H54 (cell line): ENCODE results near the gene GABRG3.

Experiments used
- DNase-seq: peaks from one replicate; pipeline ENCODE4 v3.0.0; 2011; ENCODE audit warnings: low spot score, mixed read lengths; ENCODE audit not compliant: insufficient read length
- FAIRE-seq: peaks from 3 replicates; lab custom pipeline; 2011; peaks lifted over from hg19 to GRCh38; lab: Jason Lieb, UNC
- POLR2A ChIP-seq: IDR thresholded peaks from 2 replicates; pipeline ENCODE4 v1.6.1; 2011; ENCODE audit warnings: low read depth, mild to moderate bottlenecking, low read length

GABRG3 gene

DNA sequence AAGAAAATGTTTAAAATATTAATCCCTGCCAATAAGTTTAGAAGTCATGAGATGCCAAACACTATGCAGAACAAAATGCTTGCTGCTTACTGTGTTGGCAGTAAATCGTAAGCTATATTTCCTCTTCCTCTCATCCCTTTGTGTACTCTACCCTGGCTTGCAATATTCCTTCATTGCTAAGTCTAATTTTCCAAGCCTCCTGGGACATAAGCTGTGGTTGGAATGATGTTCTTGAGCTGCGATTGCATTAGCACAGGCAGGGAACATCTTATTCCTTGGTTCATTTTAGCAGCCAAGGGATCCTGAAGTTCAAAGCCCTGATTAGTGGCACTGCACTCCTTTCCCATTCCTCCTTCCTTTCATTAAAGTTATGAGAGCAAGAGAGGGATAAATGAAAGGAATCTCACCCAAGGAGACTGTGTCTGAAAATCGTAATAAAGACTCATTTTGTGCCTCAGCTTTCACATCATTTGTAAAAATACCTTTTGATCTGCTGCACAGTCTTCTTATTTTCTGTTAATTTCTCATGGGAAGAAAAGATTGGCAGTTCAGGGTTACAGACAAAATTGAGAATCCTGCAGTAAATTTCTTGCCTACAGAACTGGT lies 592.9 kb downstream of the GABRG3 start:
- no peak for FAIRE-seq
- TF ChIP-seq POLR2A = no peak
- no peak for DNase-seq

DNA sequence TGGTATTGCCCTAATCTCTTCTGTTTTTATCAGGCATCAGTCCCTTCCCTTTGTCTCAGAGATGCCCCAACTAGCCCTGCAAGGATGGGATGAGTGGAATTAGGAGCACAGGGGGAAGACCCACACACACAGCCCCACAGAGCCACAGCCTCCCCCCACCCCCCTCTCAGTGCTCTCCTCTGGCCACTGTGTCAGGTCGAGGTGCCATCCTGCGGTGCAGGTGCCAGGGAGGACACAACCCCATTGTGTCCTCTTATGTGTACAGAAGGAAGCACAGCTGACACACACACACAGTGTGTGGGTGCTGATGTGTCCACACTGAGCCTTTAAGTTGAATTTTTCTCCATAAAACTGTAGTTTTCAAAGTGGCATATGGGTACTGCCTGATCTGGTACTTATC lies 593.7 kb downstream of the GABRG3 start:
- FAIRE-seq (no peak), DNase-seq (no peak)
- TF ChIP-seq POLR2A = no peak

DNA sequence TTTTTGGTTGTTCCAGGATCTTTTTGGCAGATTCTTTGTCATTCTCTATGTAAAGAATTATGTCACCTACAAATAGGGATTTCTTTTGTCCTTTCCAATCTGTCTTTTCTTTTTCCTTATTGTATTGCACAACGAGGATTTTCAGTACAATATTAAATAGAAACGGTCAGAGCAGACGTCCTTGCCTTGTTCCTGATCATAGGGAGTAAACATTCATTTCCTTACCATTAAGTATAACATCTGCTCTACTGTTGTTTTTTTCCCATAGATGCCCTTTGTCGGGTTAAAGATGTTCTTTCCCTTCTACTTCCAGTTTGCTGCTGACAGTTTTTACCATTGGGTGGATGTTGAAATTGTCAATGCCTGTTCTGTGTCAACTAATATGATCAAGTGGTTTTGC lies 599.8 kb downstream of the GABRG3 start:
- no peak for DNase-seq
- no peak for TF ChIP-seq POLR2A
- FAIRE-seq = no peak

DNA sequence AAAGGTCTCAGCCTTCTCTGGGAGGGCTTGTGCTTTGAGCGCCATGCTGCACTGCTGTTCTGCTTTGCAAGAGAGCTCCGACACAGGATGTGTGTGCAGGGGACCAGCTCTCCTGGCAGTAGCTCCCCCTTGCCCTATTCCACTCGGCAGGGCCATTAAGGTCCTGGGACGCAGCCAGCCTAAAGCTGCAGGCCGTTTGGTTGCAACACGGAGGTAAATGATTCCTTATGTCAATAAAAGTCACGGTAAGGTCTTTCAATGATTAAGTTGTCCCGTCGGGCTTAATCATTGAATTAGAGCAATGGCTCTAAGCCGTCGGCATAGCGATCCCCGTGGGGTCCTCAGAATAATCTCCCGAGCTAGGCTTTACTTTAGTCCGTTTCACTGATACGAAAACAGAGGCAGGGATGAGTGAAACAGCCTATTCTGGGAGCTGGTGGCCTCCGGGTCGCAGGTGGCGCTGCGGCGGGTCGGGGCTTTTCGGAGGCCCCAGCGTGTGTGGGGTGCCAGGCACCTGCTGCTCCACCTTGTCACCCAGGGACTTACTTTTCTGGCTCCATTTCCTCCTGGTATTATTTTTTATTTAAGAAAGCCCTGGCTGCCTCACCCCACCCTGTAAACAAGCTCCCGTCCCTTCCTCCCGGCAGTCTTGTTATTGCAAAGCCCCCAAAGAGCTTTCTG lies 603.0 kb downstream of the GABRG3 start:
- FAIRE-seq (no peak), DNase-seq (no peak)
- no peak for TF ChIP-seq POLR2A

DNA sequence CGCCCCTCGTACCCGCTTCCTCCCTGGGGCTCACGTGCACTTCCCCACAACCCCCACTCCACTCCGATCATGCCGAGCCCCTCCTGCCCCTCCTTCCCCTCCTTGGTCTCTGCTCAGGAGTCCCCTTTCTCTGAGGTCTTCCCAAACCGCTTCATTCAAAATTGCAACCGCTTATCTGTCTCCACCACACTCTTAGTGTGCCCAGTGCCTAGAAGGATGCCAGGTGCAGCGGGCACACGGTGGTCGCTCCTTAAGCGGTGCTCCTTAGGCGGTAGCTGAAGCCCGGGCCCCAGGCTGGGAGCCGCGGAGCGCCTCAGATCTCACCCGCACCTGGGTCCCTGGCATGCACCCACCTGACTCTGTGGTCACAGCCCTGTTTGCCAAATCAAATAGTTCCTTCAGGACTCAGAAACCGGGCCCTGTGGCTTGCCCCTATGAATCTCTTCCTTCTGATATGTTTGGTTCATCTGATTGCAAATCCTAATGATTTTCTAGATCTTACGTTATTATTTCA lies 603.6 kb downstream of the GABRG3 start:
- no peak for DNase-seq
- no peak for TF ChIP-seq POLR2A
- no peak for FAIRE-seq

DNA sequence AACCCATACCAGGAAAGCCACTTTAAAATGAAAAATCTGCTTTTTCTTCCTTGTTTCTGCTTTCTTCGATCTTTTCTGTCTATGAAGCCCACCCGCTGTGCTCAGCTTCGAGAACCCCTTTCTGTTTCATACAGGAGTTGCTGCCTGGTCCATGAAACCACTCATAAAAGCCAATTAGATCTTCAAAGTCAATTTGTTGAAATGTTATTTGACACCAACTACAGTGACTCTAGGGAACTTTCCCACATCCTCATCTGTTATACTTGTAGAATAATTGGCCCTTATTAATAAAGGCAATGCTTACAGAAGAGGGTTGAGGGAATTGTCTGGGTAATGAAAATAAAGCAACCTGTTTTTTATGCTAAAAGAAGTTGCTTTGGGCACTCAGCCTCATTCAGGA lies 604.5 kb downstream of the GABRG3 start:
- DNase-seq (no peak), FAIRE-seq (no peak)
- TF ChIP-seq POLR2A = no peak

DNA sequence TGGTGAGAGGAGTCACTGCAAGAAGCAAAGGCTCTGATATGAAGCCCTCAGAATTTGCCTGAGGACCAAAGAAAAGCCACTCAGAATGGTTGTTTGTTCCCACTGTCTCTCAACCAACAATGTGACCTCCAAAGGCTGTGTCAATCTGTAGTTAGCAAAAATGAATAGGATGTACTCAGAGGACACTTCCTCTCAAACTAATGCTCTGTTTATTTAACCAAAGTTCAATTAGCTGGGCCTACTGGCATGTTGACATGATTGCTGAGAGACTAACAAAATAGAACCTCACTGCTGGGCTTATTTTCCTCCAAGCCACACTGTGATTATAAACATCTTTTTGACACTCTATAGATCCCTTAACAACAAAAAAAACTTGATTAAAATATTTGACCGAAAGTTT lies 605.6 kb downstream of the GABRG3 start:
- no peak for FAIRE-seq

DNA sequence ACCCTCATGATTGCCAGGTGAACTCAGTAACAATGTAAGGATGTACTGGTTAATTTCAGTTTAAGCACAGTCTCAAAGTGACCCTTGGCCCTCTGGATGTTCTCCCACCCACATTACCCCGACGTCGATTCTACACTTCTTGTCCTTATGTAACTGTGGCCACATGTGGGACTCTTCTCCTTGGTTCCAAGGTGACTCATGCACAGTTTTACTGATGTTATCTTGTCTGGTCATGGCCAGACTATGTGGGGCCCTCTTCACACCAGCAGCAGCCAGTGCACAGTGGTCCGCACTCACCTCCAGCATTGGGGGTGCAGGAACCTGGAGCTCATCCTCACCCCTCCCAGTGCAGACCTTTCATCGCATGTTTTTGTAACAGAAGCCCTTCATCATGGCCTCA lies 608.8 kb downstream of the GABRG3 start:
- FAIRE-seq (no peak), DNase-seq (no peak)
- TF ChIP-seq POLR2A = no peak

More for the DNA sequence above, 605.6 kb downstream of the GABRG3 start:
- TF ChIP-seq POLR2A = no peak
- no peak for DNase-seq

DNA sequence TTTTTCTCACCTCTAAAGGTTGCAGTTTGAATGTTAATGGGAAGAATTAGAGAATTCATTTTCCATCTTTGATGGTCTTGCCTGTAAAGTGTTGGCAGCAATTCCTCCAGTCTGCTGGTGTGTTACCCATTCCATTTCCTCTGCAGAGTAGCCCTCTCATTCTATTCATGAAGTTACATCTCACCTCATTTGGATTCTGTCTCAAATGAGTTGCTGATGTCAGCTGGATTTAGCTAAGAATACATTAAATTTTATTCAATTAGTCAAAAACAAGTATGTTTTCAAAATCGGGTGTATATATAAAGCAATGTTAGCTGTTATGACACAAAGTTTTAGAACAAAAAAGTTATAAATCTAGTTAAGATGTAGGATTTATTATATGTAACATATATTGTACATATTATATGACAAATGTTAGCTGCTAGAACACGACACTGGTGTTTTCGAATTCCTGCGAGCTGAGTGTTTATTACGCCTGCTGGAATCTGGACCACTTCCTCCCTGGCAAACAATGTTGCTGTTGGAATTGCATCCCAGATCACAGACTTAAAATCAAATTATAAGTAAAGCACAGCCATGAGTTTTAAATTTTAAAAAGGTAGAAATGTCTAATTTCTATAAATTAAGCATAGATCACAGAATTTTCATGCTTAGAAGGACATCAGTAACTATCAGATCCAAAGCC lies 611.9 kb downstream of the GABRG3 start:
- DNase-seq (no peak), FAIRE-seq (no peak)
- TF ChIP-seq POLR2A = no peak

DNA sequence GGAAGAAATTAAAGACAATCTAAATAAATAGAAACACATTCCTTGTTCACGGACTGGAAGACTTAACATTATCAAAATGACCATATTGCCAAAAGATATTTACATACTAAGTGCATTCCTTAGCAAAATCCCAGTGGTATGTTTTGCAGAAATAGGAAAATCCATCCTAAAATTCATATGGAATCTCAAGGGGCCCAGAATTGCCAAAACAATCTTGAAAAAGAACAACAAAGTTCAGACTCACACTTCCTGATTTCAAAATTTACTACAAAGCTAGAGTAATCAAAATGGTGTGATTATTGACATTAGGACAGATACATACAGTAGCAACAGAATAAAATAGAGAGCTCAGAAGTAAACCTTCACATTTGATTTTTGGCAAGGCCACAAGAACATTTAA lies 612.7 kb downstream of the GABRG3 start:
- TF ChIP-seq POLR2A = no peak
- FAIRE-seq (no peak), DNase-seq (no peak)

DNA sequence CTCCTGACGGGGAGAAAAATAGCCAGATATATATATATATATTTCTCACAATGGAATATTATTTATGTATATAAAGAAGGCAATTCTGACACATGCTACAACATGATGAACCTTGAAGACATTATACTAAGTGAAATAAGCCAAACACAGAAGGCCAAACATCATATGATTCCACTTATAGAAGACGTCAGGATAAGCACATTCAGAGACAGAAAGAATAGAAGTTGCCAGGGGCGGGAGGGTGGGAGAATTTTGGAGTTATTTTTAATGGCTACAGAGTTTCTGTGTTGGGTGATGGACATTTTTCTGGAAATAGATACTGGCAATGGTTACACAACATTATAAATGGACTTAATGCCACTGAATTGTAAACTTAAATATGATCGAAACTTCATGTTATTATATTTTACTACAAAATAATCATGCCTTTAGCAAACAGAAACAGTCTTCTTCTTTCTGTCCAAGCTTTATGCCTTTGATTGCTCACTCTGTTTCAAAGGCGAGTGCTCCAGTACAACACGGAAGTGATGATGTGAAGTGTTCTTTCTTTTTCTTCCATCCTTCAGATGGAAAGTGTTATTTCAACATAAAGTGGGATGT lies 614.2 kb downstream of the GABRG3 start:
- FAIRE-seq (no peak), DNase-seq (no peak)

DNA sequence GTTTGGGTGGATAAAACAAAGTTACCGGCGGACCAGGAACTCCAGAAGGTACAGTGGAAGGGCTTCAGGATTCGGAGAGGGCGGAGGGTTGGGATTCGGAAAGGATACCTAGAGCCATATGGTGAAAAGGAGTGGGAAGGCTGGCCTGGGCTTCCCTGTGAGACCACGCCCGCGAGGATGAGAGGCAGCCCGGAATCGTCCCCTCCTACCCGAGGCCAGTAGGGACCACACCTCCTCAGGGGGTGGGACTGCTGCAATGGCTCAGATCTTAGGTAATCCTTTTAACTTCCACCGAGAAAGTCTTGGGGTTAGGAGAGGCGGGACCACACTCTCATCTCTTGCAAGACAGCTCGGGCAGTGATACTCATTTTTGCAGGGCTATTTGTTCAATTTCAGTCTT lies 616.8 kb downstream of the GABRG3 start:
- DNase-seq (no peak), FAIRE-seq (no peak)
- TF ChIP-seq POLR2A = no peak

More for the DNA sequence above, 614.2 kb downstream of the GABRG3 start:
- TF ChIP-seq POLR2A = no peak

DNA sequence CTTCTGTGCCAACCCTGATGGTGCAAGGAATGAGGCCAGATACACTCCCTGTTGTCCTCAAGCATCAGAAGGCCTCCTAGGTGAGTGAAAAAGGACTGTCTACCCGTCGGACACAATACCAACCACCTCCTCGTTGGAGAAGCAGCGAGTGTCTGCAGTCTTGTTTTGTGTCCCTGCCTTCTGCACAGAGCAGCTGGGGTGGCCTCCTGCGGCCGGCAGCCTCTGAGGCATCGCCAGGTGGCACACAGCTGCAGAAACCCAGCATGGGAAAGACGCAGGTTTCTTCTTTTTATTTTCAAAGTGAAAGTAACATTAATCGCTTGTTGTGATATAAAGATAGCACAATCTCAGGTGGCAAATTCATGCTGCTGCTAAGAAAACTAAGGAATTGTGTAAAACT lies 618.3 kb downstream of the GABRG3 start:
- no peak for TF ChIP-seq POLR2A
- FAIRE-seq (no peak), DNase-seq (no peak)

DNA sequence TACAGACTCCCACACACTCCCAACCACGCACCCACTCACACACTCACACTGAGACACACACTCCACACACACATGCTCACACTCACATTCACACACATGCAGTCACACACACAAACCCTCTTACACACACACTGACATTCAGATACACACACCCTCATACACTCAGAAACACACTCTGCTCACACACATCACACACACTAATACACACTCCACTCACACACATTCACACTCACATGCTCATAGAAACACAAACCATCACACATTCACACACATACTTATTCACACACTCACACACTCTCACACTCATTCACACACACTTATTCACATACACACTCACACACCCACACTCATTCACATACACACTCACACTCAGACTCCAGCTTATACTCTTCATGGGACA lies 618.8 kb downstream of the GABRG3 start:
- no peak for DNase-seq
- no peak for TF ChIP-seq POLR2A
- no peak for FAIRE-seq
